HG03103 (cell line): ENCODE results near the gene GRAMD1A.
"Not testable (repeated sequence)": the region's sequence is repeated elsewhere in the genome, so short reads cannot be mapped to it uniquely, and the experiment has no call there.

Experiments
- ATAC-seq: cut with Tn5 transposase; IDR thresholded peaks from one replicate; pipeline ENCODE4 v1.9.1; 2021; ENCODE audit warnings: low read depth; ENCODE audit not compliant: unreplicated experiment

Gene GRAMD1A

GRCh38 chr19:34999498-35000337 lies at the start of gene GRAMD1A:
Gene GRAMD1A (plus strand): TSS chr19:35000323. CDS start chr19:35000479, 156 bp downstream.
- ATAC-seq, result peak; percentile 50

- no peak for ATAC-seq
Measured at GRCh38 chr19:34953092-34953491, 47.0 kb upstream of the GRAMD1A start.

- no peak for ATAC-seq
Measured at GRCh38 chr19:34957830-34958751, 42.0 kb upstream of the GRAMD1A start.

GRCh38 chr19:34959021-34959420 lies 41.1 kb upstream of the GRAMD1A start:
- ATAC-seq, result no peak

- no peak for ATAC-seq
Measured at GRCh38 chr19:34960103-34960805, 39.9 kb upstream of the GRAMD1A start.

GRCh38 chr19:34960940-34961679 lies 39.0 kb upstream of the GRAMD1A start:
- ATAC-seq, result no peak

- no peak for ATAC-seq
Measured at GRCh38 chr19:34961775-34962686, 38.1 kb upstream of the GRAMD1A start.

GRCh38 chr19:34962687-34963572 lies 37.2 kb upstream of the GRAMD1A start:
- no peak for ATAC-seq

- no peak for ATAC-seq
Measured at GRCh38 chr19:34963573-34964406, 36.3 kb upstream of the GRAMD1A start, which contains the start of gene ZNF792. Gene ZNF792 (minus strand): TSS chr19:34964229. CDS start chr19:34963662, 567 bp downstream.

GRCh38 chr19:34964598-34964997 lies 35.5 kb upstream of the GRAMD1A start:
- ATAC-seq, result no peak

GRCh38 chr19:34965505-34965904 lies 34.6 kb upstream of the GRAMD1A start:
- ATAC-seq, result not testable (repeated sequence)

GRCh38 chr19:34967551-34967950 lies 32.6 kb upstream of the GRAMD1A start:
- no peak for ATAC-seq

GRCh38 chr19:34969721-34970120 lies 30.4 kb upstream of the GRAMD1A start:
- ATAC-seq, result no peak

- ATAC-seq, result not testable (repeated sequence)
Measured at GRCh38 chr19:34970185-34970780, 29.8 kb upstream of the GRAMD1A start.

GRCh38 chr19:34972163-34972705 lies 27.9 kb upstream of the GRAMD1A start:
- no peak for ATAC-seq

- no peak for ATAC-seq
Measured at GRCh38 chr19:34974646-34975045, 25.5 kb upstream of the GRAMD1A start.
